Measurements from ENCODE around the gene DNLZ. TPM values are rescaled to one million over a fixed set of nuclear protein-coding genes. Genes with fewer than 3 reads are reported as not detected.

The DNLZ gene
- total RNA-seq, 2 experiments from 2014 or later: 16.8 to 21.2 TPM

GRCh38 chr9:136316896-136317676, 46.5 kb downstream of the DNLZ start:
- no peaks in the 10 kb centered on the region for H4K20me1 ChIP-seq (ENCODE audit: insufficient read depth, low read length)
- H3K9me2 ChIP-seq (ENCODE audit: insufficient read depth, low read length): no peaks in the 10 kb centered on the region
- ChIA-PET CTCF (ENCODE audit: unreplicated experiment) (no interaction called here), POLR2A (no interaction called here)
- H2AFZ ChIP-seq (ENCODE audit: low read length): no peak overlapping the region
- no peaks in the 10 kb centered on the region for H3K79me2 ChIP-seq (ENCODE audit: insufficient read depth, low read depth, low read length)
- no peaks in the 10 kb centered on the region for H3K36me3 ChIP-seq (ENCODE audit: insufficient read depth, low read length)
- no peak overlapping the region for H3K27ac ChIP-seq (ENCODE audit: low read depth, low read length, poor library complexity, severe bottlenecking)
- no peak for TF ChIP-seq CTCF (conservative IDR thresholded peaks at IDR 0.05; ENCODE audit: low read length)
- TF ChIP-seq EZH2phosphoT487 (IDR thresholded peaks at IDR 0.05; ENCODE audit: borderline replicate concordance, low read depth, low read length): no peak
- intact Hi-C loops (cut with micrococcal nuclease; ENCODE audit: unreplicated experiment): no loop called here
- no TSS peak for BruUV-seq (replicated peaks)
- no peaks in the 10 kb centered on the region for H3K4me1 ChIP-seq (ENCODE audit: insufficient read depth, low read length, poor library complexity, severe bottlenecking)
- H3K4me3 ChIP-seq (ENCODE audit: low read depth, low read length, poor library complexity, severe bottlenecking): no peak overlapping the region
- H3K9me3 ChIP-seq (ENCODE audit: low read length): peaks cover 16% of the 10 kb centered on the region; the same call in 1 of the 2 replicates
- H3K4me2 ChIP-seq (ENCODE audit: low read length): no peak overlapping the region
- DNase-seq (ENCODE audit: low spot score): no peak

- intact Hi-C loops (cut with micrococcal nuclease; ENCODE audit: unreplicated experiment): no loop called here
- H4K20me1 ChIP-seq (ENCODE audit: insufficient read depth, low read length): no peaks in the 10 kb centered on the region
- no peaks in the 10 kb centered on the region for H3K4me1 ChIP-seq (ENCODE audit: insufficient read depth, low read length, poor library complexity, severe bottlenecking)
- no TSS peak for BruUV-seq (replicated peaks)
- DNase-seq (ENCODE audit: low spot score): no peak
- H3K27ac ChIP-seq (ENCODE audit: low read depth, low read length, poor library complexity, severe bottlenecking): no peak overlapping the region
- peaks cover 16% of the 10 kb centered on the region; the same call in 1 of the 2 replicates for H3K9me3 ChIP-seq (ENCODE audit: low read length)
- no peaks in the 10 kb centered on the region for H3K79me2 ChIP-seq (ENCODE audit: insufficient read depth, low read depth, low read length)
- no peak overlapping the region for H3K4me3 ChIP-seq (ENCODE audit: low read depth, low read length, poor library complexity, severe bottlenecking)
- H3K36me3 ChIP-seq (ENCODE audit: insufficient read depth, low read length): no peaks in the 10 kb centered on the region
- H2AFZ ChIP-seq (ENCODE audit: low read length): no peak overlapping the region
- H3K4me2 ChIP-seq (ENCODE audit: low read length): no peak overlapping the region
- H3K9me2 ChIP-seq (ENCODE audit: insufficient read depth, low read length): no peaks in the 10 kb centered on the region
- TF ChIP-seq CTCF (conservative IDR thresholded peaks at IDR 0.05; ENCODE audit: low read length): no peak
- CTCF ChIA-PET (ENCODE audit: unreplicated experiment): no interaction called here
- POLR2A ChIA-PET: no interaction called here
These were observed 47.2 kb downstream of the DNLZ start for GRCh38 chr9:136316271-136316751.

GRCh38 chr9:136314944-136315343, 48.6 kb downstream of the DNLZ start:
- Histone ChIP-seq H3K9me3 (ENCODE audit: low read length) (peaks cover 16% of the 10 kb centered on the region; the same call in 1 of the 2 replicates), H3K4me1 (ENCODE audit: insufficient read depth, low read length, poor library complexity, severe bottlenecking) (no peaks in the 10 kb centered on the region), H2AFZ (ENCODE audit: low read length) (no peak overlapping the region), H4K20me1 (ENCODE audit: insufficient read depth, low read length) (no peaks in the 10 kb centered on the region), H3K4me2 (ENCODE audit: low read length) (no peak overlapping the region), H3K4me3 (ENCODE audit: low read depth, low read length, poor library complexity, severe bottlenecking) (no peak overlapping the region), H3K36me3 (ENCODE audit: insufficient read depth, low read length) (no peaks in the 10 kb centered on the region), H3K27ac (ENCODE audit: low read depth, low read length, poor library complexity, severe bottlenecking) (no peak overlapping the region), H3K9me2 (ENCODE audit: insufficient read depth, low read length) (no peaks in the 10 kb centered on the region), H3K79me2 (ENCODE audit: insufficient read depth, low read depth, low read length) (no peaks in the 10 kb centered on the region)
- TF ChIP-seq EZH2phosphoT487 (IDR thresholded peaks at IDR 0.05; ENCODE audit: borderline replicate concordance, low read depth, low read length) (no peak), CTCF (conservative IDR thresholded peaks at IDR 0.05; ENCODE audit: low read length) (no peak)
- intact Hi-C loops (cut with micrococcal nuclease; ENCODE audit: unreplicated experiment): no loop called here
- BruUV-seq (replicated peaks): no TSS peak
- ChIA-PET POLR2A (no interaction called here), CTCF (ENCODE audit: unreplicated experiment) (no interaction called here)
- no peak for DNase-seq (ENCODE audit: low spot score)
